HEK293 (cell line): ENCODE measurements around the gene ANTKMT.

ENCODE experiments used
- CTCF ChIA-PET: fragments of 350-600 bp; formaldehyde crosslinking; extraction: SDS; loops from one replicate; lab custom pipeline; 2021; ENCODE audit warnings: antibody characterized with exemption; lab: Yijun Ruan, JAX
- POLR2A ChIA-PET: fragments of 300-600 bp; formaldehyde crosslinking; extraction: SDS; loops from one replicate; lab custom pipeline; 2020; ENCODE audit warnings: antibody characterized with exemption, inconsistent platforms; lab: Yijun Ruan, JAX
- H3K27ac ChIP-seq: fragments of 200-500 bp; sonication (Bioruptor generic); 2 replicates; pipeline ENCODE4 v1.5.1; 2014; ENCODE audit warnings: low read depth, low read length, control low read depth, inconsistent platforms; ENCODE audit errors: extremely low read depth
- H3K36me3 ChIP-seq, 2 experiments: fragments of 200-500 bp in 1 of 2; sonication (Bioruptor generic) in 1 of 2; 1 replicate in 1 of 2; 2 replicates in 1 of 2; pipeline ENCODE4 v1.5.1; 2014 to 2017; ENCODE audit warnings: inconsistent platforms in 2 of 2, low read length in 2 of 2; ENCODE audit not compliant: control insufficient read depth in 2 of 2, insufficient read depth in 1 of 2
- H3K4me1 ChIP-seq: fragments of 200-500 bp; sonication (Bioruptor generic); 2 replicates; pipeline ENCODE4 v1.5.1; 2014; ENCODE audit warnings: mild to moderate bottlenecking, low read length, inconsistent platforms; ENCODE audit not compliant: control insufficient read depth, insufficient read depth
- H3K4me3 ChIP-seq: 2 replicates; pipeline ENCODE4 v1.5.1; 2011; ENCODE audit warnings: low read depth, mild to moderate bottlenecking, control low read depth, low read length, moderate library complexity
- H3K9me3 ChIP-seq: fragments of 200-500 bp; sonication (Bioruptor generic); 2 replicates; pipeline ENCODE4 v1.5.1; 2014; ENCODE audit warnings: low read depth, low read length, inconsistent platforms; ENCODE audit not compliant: control insufficient read depth, insufficient read depth
- KLF1 ChIP-seq: fragments of 450-650 bp; formaldehyde crosslinking; IDR thresholded peaks from 2 replicates; pipeline ENCODE4 v1.5.1; 2016; ENCODE audit warnings: missing biosample characterization, missing genetic modification characterization
- KLF10 ChIP-seq: fragments of 450-650 bp; IDR thresholded peaks from 2 replicates; pipeline ENCODE4 v1.5.1; 2018; ENCODE audit warnings: missing biosample characterization, mild to moderate bottlenecking, missing genetic modification characterization
- SP2 ChIP-seq: fragments of 450-650 bp; formaldehyde crosslinking; IDR thresholded peaks from 2 replicates; pipeline ENCODE4 v1.5.1; 2016; ENCODE audit warnings: missing biosample characterization, missing genetic modification characterization
- ZBTB8A ChIP-seq: fragments of 450-650 bp; formaldehyde crosslinking; IDR thresholded peaks from 2 replicates; pipeline ENCODE4 v1.5.1; 2016; ENCODE audit warnings: missing biosample characterization, missing genetic modification characterization
- ZNF274 ChIP-seq, 2 experiments: fragments of 200-500 bp in 1 of 2; fragments of 450-650 bp in 1 of 2; sonication (Bioruptor generic) in 1 of 2; formaldehyde crosslinking in 1 of 2; IDR thresholded peaks; 2 replicates each; pipeline versions ENCODE4 v1.5.1 to v1.6.1; 2014 to 2016; ENCODE audit warnings: borderline replicate concordance in 1 of 2, inconsistent platforms in 1 of 2, low read length in 1 of 2, missing biosample characterization in 1 of 2, missing genetic modification characterization in 1 of 2
- ZNF707 ChIP-seq: fragments of 450-650 bp; formaldehyde crosslinking; IDR thresholded peaks from 2 replicates; pipeline ENCODE4 v1.5.1; 2016; ENCODE audit warnings: missing biosample characterization, missing genetic modification characterization
- TF ChIP-seq, protein P1 (sequence below): fragments of 450-650 bp; formaldehyde crosslinking; IDR thresholded peaks from 2 replicates; pipeline ENCODE4 v1.5.1; 2016; ENCODE audit warnings: missing biosample characterization, missing genetic modification characterization
- TF ChIP-seq, protein P2 (sequence below): fragments of 450-650 bp; formaldehyde crosslinking; IDR thresholded peaks from 2 replicates; pipeline ENCODE4 v1.5.1; 2016; ENCODE audit warnings: missing biosample characterization, missing genetic modification characterization
- TF ChIP-seq, protein P3 (sequence below): fragments of 450-650 bp; formaldehyde crosslinking; IDR thresholded peaks from 2 replicates; pipeline ENCODE4 v1.5.1; 2016; ENCODE audit warnings: missing biosample characterization, missing genetic modification characterization
- TF ChIP-seq, protein P4 (sequence below): fragments of 450-650 bp; formaldehyde crosslinking; IDR thresholded peaks from 2 replicates; pipeline ENCODE4 v1.5.1; 2016; ENCODE audit warnings: missing biosample characterization, missing genetic modification characterization
- TF ChIP-seq, protein P5 (sequence below): fragments of 450-650 bp; formaldehyde crosslinking; IDR thresholded peaks from 2 replicates; pipeline ENCODE4 v1.5.1; 2016; ENCODE audit warnings: missing biosample characterization, missing genetic modification characterization

Gene ANTKMT

DNA sequence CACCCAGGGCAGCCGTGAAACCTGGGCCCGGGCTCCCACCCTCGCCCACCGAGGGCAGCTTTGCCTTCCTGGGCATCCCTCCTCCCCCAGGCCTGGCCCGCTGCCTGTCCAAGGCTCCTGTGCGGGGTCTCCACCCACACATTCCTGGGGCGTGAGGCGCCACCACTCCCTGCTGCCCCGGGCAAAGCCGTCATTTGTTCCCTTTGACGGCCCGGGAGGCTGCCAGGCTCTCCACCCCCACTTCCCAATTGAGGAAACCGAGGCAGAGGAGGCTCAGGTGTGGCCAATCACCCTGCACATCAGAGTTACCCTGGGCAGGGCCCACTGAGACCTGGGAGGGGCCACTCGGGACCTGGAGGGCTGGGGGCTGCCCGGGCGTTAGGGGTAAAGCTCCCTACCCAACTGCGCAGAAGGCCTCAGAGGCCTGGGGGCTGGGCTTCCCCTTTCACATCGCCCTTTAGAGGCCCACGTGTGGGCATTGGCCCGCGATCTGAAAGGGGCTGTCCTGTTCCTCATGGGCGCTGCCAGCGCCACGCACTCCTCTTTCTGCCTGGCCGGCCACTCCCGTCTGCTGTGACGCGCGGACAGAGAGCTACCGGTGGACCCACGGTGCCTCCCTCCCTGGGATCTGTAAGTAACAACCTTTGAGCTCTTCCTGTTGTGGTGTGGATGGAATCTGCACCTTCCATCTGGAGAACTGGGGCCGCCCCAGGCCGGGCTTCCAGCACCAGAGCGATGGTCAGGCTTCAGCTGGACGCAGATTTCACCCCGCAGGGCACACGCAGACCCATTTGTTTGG, 39.8 kb downstream of the ANTKMT start, which contains the start of gene MSLN (continued):
- TF ChIP-seq, protein P1, sequence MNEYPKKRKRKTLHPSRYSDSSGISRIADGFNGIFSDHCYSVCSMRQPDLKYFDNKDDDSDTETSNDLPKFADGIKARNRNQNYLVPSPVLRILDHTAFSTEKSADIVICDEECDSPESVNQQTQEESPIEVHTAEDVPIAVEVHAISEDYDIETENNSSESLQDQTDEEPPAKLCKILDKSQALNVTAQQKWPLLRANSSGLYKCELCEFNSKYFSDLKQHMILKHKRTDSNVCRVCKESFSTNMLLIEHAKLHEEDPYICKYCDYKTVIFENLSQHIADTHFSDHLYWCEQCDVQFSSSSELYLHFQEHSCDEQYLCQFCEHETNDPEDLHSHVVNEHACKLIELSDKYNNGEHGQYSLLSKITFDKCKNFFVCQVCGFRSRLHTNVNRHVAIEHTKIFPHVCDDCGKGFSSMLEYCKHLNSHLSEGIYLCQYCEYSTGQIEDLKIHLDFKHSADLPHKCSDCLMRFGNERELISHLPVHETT (tag by site-specific recombination) = no peak
- TF ChIP-seq, protein P2, sequence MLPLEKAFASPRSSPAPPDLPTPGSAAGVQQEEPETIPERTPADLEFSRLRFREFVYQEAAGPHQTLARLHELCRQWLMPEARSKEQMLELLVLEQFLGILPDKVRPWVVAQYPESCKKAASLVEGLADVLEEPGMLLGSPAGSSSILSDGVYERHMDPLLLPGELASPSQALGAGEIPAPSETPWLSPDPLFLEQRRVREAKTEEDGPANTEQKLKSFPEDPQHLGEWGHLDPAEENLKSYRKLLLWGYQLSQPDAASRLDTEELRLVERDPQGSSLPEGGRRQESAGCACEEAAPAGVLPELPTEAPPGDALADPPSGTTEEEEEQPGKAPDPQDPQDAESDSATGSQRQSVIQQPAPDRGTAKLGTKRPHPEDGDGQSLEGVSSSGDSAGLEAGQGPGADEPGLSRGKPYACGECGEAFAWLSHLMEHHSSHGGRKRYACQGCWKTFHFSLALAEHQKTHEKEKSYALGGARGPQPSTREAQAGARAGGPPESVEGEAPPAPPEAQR (tag by site-specific recombination) = no peak
- TF ChIP-seq, protein P3, sequence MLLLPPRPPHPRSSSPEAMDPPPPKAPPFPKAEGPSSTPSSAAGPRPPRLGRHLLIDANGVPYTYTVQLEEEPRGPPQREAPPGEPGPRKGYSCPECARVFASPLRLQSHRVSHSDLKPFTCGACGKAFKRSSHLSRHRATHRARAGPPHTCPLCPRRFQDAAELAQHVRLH (tag by site-specific recombination) = no peak

DNA sequence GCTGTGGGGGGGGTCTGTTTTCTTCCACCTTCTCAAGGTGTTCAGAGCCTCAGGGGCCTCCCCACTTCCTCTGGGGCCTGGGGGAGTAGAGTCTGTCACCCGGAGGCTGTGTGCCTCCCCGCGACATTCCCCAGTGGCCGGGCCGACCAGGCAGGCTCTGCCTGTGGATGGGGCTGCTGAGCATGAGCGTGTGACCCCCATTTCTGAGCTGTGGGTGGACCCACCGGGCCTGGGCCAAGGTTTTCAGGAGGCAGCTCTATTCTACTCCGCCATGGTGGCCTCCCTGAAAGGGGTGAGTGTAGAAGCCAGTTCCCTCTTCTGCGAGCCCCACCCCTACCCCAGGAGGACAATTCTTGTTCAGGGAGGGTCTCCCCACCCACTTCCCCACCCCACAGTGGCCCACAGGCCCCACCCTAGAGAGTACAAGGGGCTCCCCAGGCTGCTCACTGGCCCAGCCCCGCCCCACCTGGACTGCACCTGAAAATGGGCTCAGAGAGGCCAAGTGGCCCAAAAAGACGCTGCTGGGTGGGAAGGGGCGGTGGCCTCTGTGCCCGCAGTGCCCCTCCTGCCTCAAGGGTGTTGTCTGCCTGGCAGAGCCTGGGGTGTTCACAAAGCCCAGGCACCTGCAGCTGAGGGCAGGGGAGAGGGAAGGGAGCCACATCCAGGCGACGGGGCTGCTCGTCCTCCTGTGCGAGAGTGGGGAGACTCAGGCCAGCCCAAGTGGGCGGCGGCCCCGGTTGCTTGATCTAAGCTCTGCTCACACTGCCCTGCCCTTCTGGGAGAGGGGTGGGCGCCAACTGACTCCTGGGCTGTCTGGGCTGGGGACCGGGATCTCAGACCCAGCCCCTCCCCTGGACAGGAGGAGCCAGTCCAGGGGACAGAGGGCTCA, 40.9 kb downstream of the ANTKMT start:
- Histone ChIP-seq H3K36me3 (no peaks in the 10 kb centered on the region), H3K9me3 (no peaks in the 10 kb centered on the region), H3K27ac (no peak overlapping the region), H3K4me1 (no peaks in the 10 kb centered on the region), H3K4me3 (no peak overlapping the region)
- TF ChIP-seq ZNF707 (tag by site-specific recombination) (no peak), ZNF274 (IDR thresholded peaks at IDR 0.05; ENCODE audit: low read length) (no peak), ZNF274 (tag by site-specific recombination; IDR thresholded peaks at IDR 0.05; ENCODE audit: borderline replicate concordance) (no peak), KLF10 (tag by site-specific recombination) (no peak), ZBTB8A (tag by site-specific recombination) (0 out of 2 replicates have a peak, but pooled peaks have one; percentile 28), SP2 (tag by site-specific recombination) (peak; percentile 19), KLF1 (peak; percentile 97)
- TF ChIP-seq, protein P4, sequence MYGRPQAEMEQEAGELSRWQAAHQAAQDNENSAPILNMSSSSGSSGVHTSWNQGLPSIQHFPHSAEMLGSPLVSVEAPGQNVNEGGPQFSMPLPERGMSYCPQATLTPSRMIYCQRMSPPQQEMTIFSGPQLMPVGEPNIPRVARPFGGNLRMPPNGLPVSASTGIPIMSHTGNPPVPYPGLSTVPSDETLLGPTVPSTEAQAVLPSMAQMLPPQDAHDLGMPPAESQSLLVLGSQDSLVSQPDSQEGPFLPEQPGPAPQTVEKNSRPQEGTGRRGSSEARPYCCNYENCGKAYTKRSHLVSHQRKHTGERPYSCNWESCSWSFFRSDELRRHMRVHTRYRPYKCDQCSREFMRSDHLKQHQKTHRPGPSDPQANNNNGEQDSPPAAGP (tag by site-specific recombination) = peak; percentile 74; the same call in 1 of the 2 replicates
- TF ChIP-seq, protein P5, sequence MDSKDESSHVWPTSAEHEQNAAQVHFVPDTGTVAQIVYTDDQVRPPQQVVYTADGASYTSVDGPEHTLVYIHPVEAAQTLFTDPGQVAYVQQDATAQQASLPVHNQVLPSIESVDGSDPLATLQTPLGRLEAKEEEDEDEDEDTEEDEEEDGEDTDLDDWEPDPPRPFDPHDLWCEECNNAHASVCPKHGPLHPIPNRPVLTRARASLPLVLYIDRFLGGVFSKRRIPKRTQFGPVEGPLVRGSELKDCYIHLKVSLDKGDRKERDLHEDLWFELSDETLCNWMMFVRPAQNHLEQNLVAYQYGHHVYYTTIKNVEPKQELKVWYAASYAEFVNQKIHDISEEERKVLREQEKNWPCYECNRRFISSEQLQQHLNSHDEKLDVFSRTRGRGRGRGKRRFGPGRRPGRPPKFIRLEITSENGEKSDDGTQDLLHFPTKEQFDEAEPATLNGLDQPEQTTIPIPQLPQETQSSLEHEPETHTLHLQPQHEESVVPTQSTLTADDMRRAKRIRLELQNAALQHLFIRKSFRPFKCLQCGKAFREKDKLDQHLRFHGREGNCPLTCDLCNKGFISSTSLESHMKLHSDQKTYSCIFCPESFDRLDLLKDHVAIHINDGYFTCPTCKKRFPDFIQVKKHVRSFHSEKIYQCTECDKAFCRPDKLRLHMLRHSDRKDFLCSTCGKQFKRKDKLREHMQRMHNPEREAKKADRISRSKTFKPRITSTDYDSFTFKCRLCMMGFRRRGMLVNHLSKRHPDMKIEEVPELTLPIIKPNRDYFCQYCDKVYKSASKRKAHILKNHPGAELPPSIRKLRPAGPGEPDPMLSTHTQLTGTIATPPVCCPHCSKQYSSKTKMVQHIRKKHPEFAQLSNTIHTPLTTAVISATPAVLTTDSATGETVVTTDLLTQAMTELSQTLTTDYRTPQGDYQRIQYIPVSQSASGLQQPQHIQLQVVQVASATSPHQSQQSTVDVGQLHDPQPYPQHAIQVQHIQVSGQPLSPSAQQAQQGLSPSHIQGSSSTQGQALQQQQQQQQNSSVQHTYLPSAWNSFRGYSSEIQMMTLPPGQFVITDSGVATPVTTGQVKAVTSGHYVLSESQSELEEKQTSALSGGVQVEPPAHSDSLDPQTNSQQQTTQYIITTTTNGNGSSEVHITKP (tag by site-specific recombination) = peak; percentile 38
- ChIA-PET CTCF (interaction anchor here (1.3 kb wide), 1 partner anchor 16 kb away, joined by 4 read pairs; no protein-coding TSS in a partner anchor), POLR2A (no interaction called here)
